NCI-H524 (cell line): ENCODE data around the gene MOGAT1.
"Not testable (repeated sequence)": the region's sequence is repeated elsewhere in the genome, so short reads cannot be mapped to it uniquely, and the experiment has no call there.

Experiments used
- DNase-seq, 2 experiments: peaks; one replicate each; lab custom pipeline; 2025; lab: John Stamatoyannopoulos, UW

MOGAT1 gene

DNA sequence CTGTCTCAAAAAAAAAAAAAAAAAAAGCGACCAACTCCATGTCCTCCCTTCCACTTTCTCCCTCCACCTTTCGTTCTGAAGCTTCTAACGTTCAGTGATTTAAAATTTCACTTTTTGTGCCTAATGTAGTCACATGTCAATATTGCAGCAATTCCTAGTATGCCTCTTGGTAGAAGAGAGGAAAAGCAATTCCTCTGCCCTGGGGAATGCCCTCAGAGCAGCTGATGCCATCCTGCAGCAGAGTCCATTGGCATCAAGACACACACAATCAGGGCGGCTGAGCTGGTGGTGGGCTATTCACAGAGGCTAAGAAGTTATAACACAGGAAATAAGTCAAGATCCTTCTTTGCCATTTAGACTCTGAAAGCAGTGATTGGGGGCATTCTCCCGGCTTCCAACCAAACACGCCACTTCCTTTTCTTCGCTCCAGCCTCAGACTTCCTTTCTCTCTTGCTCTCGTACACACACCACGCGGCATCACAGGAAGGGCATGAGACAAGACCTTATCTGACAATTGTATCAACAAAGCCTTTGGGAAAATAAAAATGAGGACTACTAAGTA is 71.9 kb downstream of the MOGAT1 start:
- no peak for DNase-seq

DNA sequence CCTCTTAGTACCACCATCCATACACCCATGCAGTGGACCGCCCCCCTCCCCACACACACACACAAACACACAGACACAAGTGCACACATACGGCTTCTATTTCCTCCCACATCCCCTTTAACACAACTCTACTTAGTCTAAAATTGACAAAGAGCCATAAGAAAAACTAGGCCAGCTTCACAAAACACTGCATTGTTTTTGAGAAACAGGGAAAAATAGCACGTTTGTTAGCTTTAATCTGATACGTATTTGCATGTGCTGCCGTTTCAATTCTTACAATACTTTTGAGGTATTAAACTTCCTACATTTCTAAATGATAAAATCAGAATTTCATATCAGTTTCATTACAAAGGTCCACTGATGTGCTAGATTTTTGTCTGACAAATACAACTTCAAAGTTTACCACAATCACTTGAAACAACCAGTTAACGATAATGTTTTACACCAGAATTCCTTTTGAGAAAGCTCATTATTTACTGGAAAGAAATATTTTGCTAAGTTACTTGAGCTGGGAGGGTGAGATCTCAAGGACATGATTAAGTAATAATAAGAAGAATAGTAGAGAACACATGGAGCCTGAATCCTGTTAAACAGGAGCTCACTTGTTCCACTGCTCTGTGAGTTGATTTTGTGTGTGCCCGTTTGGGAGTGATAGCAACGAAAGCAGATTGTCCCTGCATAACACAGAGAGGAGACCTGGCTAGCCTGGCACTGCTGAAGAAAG is 74.5 kb downstream of the MOGAT1 start:
- no peak for DNase-seq

DNA sequence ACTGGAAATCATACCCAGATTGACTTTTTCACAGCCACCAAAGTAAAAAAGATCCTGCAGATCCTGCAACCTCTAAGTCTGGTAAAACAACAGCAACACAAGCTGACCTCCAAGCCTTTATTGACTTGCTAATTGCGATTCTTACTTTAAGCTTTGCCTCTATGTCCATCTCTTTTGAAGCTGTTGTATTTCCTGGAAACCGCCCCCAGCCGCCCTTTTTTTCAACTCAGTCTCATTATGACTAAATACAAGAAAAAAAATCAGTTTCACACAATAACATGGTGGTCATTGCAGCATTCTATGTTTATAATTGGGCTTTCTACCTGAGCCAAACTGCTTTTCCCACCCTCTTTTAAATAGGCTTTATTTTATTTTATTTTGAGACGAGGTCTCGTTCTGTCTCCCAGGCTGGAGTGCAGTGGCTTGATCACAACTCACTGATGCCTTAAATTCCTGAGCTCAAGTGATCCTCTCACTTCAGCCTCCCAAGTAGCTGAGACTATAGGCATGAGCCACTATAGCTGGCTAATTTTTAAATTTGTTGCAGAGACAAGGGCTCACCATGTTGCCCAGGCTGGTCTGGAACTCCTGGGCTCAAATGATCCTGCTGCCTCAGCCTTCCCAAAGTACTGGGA is 76.2 kb downstream of the MOGAT1 start:
- no peak for DNase-seq

DNA sequence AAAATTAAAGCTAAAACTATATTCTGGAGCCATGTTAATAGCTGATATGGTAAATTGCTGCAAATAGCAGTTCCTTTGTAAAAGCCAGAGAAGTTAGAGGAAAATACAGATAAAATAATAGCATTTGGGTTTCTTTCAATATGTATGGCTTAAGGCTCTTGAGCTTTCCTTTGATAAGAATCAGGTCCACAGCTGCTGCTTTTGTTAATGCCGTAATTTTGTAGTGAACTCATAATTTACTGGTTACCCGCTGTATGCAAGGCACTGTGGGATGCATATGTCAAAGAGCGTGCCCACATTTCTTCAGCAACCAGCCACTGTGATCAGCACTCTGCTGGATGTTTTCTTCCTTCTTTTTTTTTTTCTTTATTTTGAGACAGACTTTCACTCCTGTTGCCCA is 79.1 kb downstream of the MOGAT1 start:
- DNase-seq = peak in 1 of 2 experiments; percentile 20

DNA sequence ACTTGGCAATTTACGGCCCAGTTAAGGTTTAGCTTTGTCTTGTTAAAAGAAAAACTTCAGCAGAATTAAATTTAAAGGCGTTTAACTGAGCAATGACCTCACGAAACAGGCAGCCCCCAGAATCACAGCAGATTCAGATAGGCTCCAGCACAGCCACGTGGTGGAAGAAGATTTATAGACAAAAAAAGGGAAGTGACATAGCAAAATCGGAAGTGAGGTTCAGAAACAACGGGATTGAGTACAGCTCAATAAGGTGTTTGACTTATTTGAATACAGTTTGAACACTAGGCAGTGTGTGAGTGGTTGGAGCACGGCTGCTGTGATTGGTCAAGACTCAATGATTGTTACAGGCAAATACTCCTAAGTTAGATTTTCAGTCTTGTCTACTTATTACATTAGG is 79.8 kb downstream of the MOGAT1 start:
- no peak for DNase-seq

DNA sequence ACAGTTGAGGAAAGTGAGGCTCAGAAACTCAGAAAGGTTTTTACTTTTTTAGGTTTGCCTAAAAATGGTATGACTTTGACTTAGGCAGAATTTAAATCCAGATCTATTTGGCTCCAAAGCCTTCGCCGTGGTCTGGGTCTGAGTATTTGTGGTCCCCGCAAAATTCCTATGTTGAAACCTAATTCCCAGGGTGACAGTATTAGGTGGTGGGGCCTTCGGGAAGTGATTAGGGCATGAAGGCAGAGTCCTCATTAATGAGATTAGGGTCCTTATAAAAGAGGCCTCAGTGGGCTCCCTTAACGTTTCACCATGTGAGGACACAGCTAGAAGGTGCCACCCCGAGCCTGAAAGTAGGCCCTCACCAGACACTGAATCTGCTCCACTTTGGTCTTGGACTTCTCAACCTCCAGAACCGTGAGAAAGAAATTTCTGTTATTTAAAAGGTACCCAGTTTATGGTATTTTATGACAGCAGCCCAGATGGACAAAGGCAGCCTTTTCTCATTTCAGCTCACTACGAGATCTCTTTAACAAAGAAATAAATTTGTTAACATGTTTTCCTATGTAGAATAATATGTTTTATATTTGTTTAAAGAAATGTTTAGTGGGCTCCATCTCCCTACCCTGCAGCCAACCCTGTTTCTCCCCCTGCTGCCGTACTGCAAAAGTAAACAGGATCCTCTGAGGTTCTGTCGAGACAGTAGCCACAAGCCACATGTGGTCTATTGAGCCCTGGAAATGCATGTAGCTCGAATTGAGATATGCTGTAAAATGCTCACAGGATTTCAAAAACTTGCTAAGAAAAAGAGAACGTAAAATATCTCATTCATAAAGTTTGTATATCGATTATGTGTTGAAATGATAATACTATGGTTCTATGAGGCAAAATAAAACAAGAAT is 80.6 kb downstream of the MOGAT1 start:
- DNase-seq = peak in 1 of 2 experiments; percentile 32

DNA sequence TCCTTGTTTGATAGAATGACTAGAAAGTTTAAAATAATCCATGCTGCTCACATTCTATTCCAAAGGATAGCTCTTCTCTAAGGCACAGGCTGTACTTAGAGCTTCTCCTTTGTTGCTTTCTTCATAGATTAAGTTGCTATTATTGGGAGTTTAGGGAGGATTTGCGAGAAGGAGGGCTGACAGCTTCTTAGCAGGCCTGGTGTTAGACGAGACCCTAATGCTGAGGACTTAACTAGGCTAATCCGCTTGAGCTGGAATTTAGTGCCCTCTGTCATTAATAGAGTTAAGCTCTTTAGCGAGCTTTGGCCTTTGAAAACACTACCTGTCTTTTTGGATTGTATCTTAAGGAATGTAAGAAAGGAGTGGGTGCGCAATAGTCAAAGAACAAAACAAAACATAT is 81.3 kb downstream of the MOGAT1 start:
- peak; percentile 84 to 92 for DNase-seq

DNA sequence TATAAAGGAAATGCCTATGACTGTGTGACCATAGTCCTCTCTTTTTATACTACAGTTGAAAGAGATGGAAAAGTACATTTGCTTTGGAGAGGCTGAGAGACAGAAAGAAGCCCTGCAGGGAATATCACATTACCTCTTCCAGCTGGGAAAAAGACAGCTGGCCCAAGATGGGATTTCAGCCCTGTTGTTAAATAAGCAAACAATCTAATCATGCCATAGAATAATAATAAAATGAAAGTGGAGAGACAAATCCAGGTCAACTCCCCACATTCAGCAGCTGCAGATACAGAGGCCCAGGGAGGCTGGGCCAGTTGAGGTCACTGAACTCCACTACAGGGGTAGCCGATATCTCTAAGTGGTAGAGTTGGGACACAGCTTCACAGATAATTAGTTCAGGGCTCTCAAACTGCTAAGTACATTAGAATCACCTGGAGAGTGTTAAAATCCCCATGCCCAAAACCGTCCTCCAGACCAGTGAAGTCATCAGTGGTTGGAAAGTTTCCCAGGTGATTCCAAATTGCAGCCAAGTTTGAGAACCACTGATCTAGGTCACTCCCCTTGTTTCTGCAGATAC is 81.9 kb downstream of the MOGAT1 start:
- DNase-seq = peak; percentile 50 to 83

DNA sequence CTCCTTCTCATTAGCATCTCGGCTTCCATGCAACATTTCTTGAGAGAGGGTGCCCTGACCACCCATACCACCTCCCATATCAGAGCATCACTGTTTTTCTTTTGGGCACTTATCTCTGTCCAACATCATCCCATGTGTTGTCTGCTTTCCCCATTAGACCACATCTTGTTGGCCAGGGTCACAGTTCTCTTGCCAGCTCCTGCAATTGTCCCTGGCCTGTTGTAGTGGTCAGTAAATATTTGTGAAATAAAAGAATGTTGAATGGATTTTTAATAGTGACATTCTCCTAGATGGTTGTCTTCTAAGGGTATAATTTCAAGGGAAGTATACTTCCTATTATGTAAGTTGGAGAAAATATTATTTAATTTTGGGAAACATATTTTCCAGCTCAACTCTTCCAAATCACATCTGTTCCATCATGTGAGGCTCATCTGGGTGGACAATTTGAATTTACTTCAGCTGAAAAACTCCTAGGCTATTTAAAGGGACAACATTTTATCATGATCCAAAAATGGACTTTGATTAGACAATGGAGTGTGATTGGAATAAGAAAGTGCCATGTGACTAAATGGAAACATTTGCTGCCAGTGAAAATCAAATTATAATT is 83.0 kb downstream of the MOGAT1 start:
- DNase-seq = no peak

DNA sequence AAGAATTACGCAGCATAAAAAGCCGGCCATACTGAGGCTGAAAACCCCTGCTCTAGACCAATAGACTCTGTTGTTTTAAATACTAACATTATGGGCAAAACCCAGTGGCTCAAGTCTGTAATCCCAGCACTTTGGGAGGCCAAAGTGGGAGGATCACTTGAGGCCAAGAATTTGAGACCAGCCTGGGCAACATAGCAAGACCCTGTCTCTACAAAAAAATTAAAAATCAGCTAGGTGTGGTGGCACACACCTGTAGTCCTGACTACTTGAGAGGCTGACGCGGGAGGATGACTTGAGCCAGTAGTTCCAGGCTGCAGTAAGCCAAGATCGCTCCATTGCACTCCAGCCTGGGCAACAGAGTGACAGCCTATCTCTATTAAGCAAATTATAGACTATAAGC is 84.1 kb downstream of the MOGAT1 start:
- DNase-seq = not testable (repeated sequence)

DNA sequence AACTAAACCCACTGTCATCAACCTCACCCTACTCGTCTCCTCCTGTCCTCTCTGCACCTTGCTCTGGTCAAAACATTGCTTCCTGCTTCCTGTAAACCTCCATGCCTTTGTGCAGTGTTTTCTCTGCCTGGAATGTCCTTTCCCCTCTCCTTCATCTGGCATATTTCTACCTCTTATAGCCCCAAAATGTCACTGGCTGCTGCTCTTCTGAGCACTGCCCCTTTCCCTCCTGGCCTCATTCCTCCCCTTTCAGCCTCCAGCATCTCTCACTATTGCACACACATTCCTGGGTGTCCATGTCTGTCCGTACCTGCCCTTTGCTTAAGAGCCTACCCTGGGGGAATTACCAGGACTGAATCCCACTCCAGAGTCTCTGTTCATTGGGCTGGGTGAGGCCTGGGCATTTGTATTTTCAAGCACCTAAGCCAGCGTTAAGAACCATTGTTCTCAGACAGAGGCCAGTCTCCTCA is 84.9 kb downstream of the MOGAT1 start:
- DNase-seq = no peak

DNA sequence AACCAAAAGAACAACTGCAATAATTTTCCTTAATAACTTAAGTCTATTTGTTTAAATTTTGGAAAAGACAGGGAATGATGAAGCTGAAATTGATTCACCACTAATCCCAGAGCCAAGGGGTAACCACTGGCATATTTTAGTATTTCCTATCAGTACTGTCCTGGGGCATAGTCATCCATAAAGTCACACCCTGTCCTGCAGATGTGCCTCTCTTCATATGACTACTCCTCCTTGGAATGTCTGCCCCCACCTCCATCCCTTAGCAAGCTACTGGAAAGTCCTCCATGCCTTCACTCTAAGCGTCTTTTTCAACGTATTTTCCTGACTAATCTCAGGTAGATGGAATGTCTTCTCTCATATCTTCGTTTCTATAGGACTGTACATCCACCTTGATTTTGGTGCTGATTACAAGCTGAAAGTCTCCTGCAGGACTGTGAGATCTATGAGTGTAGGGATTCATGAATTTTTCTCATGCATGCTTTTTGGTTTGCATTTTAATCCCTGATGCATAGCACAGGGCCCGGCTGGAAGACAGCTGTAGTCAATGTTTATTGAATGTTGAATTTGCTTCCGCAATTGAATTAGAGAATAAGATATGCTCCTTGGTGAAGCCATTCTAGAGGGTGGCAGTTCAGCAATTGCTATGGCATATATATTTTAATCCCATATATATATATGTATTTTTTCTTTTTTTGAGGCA is 85.6 kb downstream of the MOGAT1 start:
- DNase-seq = no peak
